Endothelial cell of umbilical vein (primary cell): ENCODE data around the gene GSTA1. TPM values are rescaled to one million over a fixed set of nuclear protein-coding genes. Genes with fewer than 3 reads are reported as not detected.

ENCODE experiments used
- BruUV-seq: library from RNA; stranded (reverse); fragments of 400-500 nt; replicated peaks from 2 replicates; lab custom pipeline; 2021; lab: Mats Ljungman, UMichigan
- CTCF ChIA-PET: fragments of 300-600, 350-600 bp; sonication (Branson Sonifier 250); formaldehyde crosslinking; loops from one replicate; lab custom pipeline; 2021; ENCODE audit warnings: antibody characterized with exemption, inconsistent platforms; lab: Charles Lee
- POLR2A ChIA-PET: fragments of 300-600, 350-600 bp; sonication (Branson Sonifier 250); formaldehyde crosslinking; loops from one replicate; lab custom pipeline; 2021; ENCODE audit warnings: antibody characterized with exemption, inconsistent platforms; lab: Charles Lee
- DNase-seq: peaks from one replicate; pipeline ENCODE4 v3.0.0-alpha.2; 2011; ENCODE audit warnings: low read depth, low spot score
- FAIRE-seq: peaks from 2 replicates; lab custom pipeline; 2011; peaks lifted over from hg19 to GRCh38; lab: Jason Lieb, UNC
- H2AFZ ChIP-seq: 2 replicates; pipeline ENCODE4 v1.6.0; 2012; ENCODE audit warnings: low read depth, low read length, control low read depth, inconsistent platforms
- H3K27ac ChIP-seq: 2 replicates; pipeline ENCODE4 v1.5.1; 2011; ENCODE audit warnings: low read depth, mild to moderate bottlenecking, control low read depth, low read length, moderate library complexity; ENCODE audit not compliant: insufficient read depth
- H3K27me3 ChIP-seq, 2 experiments: 2 replicates each; pipeline versions ENCODE4 v1.6.0 to v1.6.1; 2011; ENCODE audit warnings: low read length in 2 of 2, mixed read lengths in 1 of 2; ENCODE audit not compliant: control insufficient read depth in 2 of 2, insufficient read depth in 2 of 2
- H3K36me3 ChIP-seq, 2 experiments: 2 replicates in 1 of 2; 3 replicates in 1 of 2; pipeline ENCODE4 v1.5.1; 2011; ENCODE audit warnings: low read length in 2 of 2, mild to moderate bottlenecking in 1 of 2, moderate library complexity in 1 of 2; ENCODE audit not compliant: control insufficient read depth in 2 of 2, insufficient read depth in 2 of 2; ENCODE audit errors: extremely low read depth in 1 of 2
- H3K4me1 ChIP-seq: 3 replicates; pipeline ENCODE4 v1.5.1; 2011; ENCODE audit warnings: mild to moderate bottlenecking, low read length; ENCODE audit not compliant: control insufficient read depth, insufficient read depth; ENCODE audit errors: extremely low read depth
- H3K4me2 ChIP-seq: 2 replicates; pipeline ENCODE4 v1.6.1; 2011; ENCODE audit warnings: low read length, control low read depth, mixed read lengths; ENCODE audit not compliant: insufficient read depth
- H3K4me3 ChIP-seq, 3 experiments: fragments of 200-600 bp in 1 of 3; sonication (generic), shearing (Covaris generic) in 1 of 3; replicated peaks in 1 of 3; 2 replicates each; pipeline ENCODE4 v1.5.1; 2011 to 2016; ENCODE audit warnings: control low read depth in 3 of 3, low read length in 3 of 3, mild to moderate bottlenecking in 2 of 3, inconsistent platforms in 1 of 3, low read depth in 1 of 3, moderate library complexity in 1 of 3; ENCODE audit not compliant: insufficient read depth in 1 of 3
- H3K79me2 ChIP-seq: 2 replicates; pipeline ENCODE4 v1.6.0; 2012; ENCODE audit warnings: low read length, inconsistent platforms; ENCODE audit not compliant: control insufficient read depth, insufficient read depth
- H3K9ac ChIP-seq: replicated peaks from 2 replicates; pipeline ENCODE3; 2011; ENCODE audit warnings: low read length, control low read depth; ENCODE audit not compliant: insufficient read depth; ENCODE audit errors: extremely low read depth
- H3K9me1 ChIP-seq: replicated peaks from 3 replicates; pipeline ENCODE4 v1.6.0; 2011; ENCODE audit warnings: mild to moderate bottlenecking, low read length; ENCODE audit not compliant: control insufficient read depth, insufficient read depth; ENCODE audit errors: extremely low read depth
- H3K9me3 ChIP-seq: replicated peaks from 2 replicates; pipeline ENCODE4 v1.5.1; 2012; ENCODE audit warnings: low read length, inconsistent platforms; ENCODE audit not compliant: control insufficient read depth, insufficient read depth
- H4K20me1 ChIP-seq: replicated peaks from 2 replicates; pipeline ENCODE3; 2011; ENCODE audit warnings: mild to moderate bottlenecking, low read length; ENCODE audit not compliant: control insufficient read depth, insufficient read depth; ENCODE audit errors: extremely low read depth
- CTCF ChIP-seq, 2 donors: IDR thresholded peaks; 1 replicate in 1 of 2; 2 replicates in 1 of 2; pipeline ENCODE4 v1.5.1; 2011; ENCODE audit warnings: low read length in 2 of 2, mild to moderate bottlenecking in 2 of 2, moderate library complexity in 2 of 2, control low read depth in 1 of 2, inconsistent platforms in 1 of 2, low read depth in 1 of 2; ENCODE audit not compliant: insufficient read depth in 1 of 2; ENCODE audit errors: extremely low read depth in 1 of 2
- EZH2 ChIP-seq: IDR thresholded peaks from 2 replicates; pipeline ENCODE4 v1.6.1; 2012; ENCODE audit warnings: borderline replicate concordance, low read depth, mild to moderate bottlenecking, moderate library complexity, low read length, inconsistent platforms; ENCODE audit not compliant: severe bottlenecking
- FOS ChIP-seq: IDR thresholded peaks from 2 replicates; pipeline ENCODE4 v1.6.1; 2011; ENCODE audit warnings: mild to moderate bottlenecking, low read length, moderate library complexity, borderline replicate concordance; ENCODE audit not compliant: insufficient read depth
- GATA2 ChIP-seq: IDR thresholded peaks from 2 replicates; pipeline ENCODE4 v1.7.0; 2011; ENCODE audit warnings: low read depth, mild to moderate bottlenecking, moderate library complexity, mixed read lengths, low read length; ENCODE audit not compliant: insufficient read length, insufficient read depth
- JUN ChIP-seq: IDR thresholded peaks from 2 replicates; pipeline ENCODE4 v1.6.1; 2011; ENCODE audit warnings: borderline replicate concordance, low read depth; ENCODE audit not compliant: insufficient read length, insufficient read depth
- MYC ChIP-seq: IDR thresholded peaks from one replicate; pipeline ENCODE4 v1.6.1; 2011; ENCODE audit warnings: mild to moderate bottlenecking, low read depth, low read length
- POLR2A ChIP-seq: IDR thresholded peaks from 2 replicates; pipeline ENCODE4 v1.6.1; 2012; ENCODE audit warnings: low read depth, mild to moderate bottlenecking, control low read depth, low read length
- POLR2AphosphoS5 ChIP-seq: IDR thresholded peaks from 2 replicates; pipeline ENCODE4 v1.6.1; 2012; ENCODE audit warnings: low read depth, mild to moderate bottlenecking, control low read depth, low read length, moderate library complexity; ENCODE audit not compliant: insufficient read depth
- dilution Hi-C: fragments of 300-500 bp; cut with MboI; formaldehyde crosslinking; loops from one replicate; pipeline ENCODE4 v1.15.0; 2019; ENCODE audit warnings: low sequenced_read_pairs; ENCODE audit not compliant: extremely low pct_ligation_motif_present
- intact Hi-C: fragments of 100-400 bp; cut with micrococcal nuclease; formaldehyde crosslinking; loops from one replicate; pipeline ENCODE4 v1.10.0; 2022
- polyA plus RNA-seq, 4 experiments: library from polyadenylated mRNA; depleted of rRNA in 3 of 4; stranded (reverse) in 3 of 4; unstranded in 1 of 4; fragments of >200 nt; gene quantifications; 2 replicates each; pipeline versions ENCODE4 v1.2.1 to v1.2.3, GENCODE V29; 2011 to 2012; ENCODE audit warnings: missing spikeins in 1 of 4
- total RNA-seq: library from RNA; stranded (reverse); gene quantifications from 2 replicates; pipeline ENCODE4 v1.2.3, GENCODE V29; 2021
- TF ChIP-seq, protein P1 (sequence below): IDR thresholded peaks from 2 replicates; pipeline ENCODE4 v1.6.1; 2011; ENCODE audit not compliant: insufficient read depth, insufficient read length

GSTA1 gene
- total and polyA plus RNA-seq, 2 donors (not counting 3 experiments of a cell fraction or from before 2014, with no cell fraction given), result not detected

DNA sequence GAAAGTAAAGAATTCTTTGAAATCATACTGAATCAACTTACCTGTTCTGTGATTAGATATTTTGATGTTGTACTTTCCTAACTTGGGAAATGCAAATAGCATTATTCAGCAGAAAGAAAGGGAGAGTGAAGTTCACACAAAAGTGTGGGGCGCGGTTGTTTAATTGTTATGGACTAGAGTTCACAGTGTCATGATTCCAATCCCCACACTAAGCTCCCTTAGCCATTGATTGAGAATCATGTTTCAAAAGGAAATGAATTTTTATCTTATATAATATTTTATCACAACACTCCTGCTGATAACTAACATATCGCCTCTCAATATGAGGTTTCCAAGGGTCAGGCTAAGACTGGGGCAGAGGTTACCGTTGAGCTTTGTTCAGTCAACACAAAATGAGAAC, 40.0 kb upstream of the GSTA1 start:
- no peak for FAIRE-seq
- H3K79me2 ChIP-seq, result no peaks in the 10 kb centered on the region
- CTCF ChIA-PET, result no interaction called here
- TF ChIP-seq EZH2, result no peak
- no peak for TF ChIP-seq POLR2AphosphoS5
- TF ChIP-seq MYC, result no peak
- TF ChIP-seq POLR2A, result no peak
- no peak for TF ChIP-seq JUN
- TF ChIP-seq CTCF (IDR thresholded peaks at IDR 0.05; ENCODE audit: extremely low read depth in 1 of 2, insufficient read depth in 1 of 2, low read depth in 1 of 2, low read length in 2 of 2), result no peak
- no peak for TF ChIP-seq GATA2
- TF ChIP-seq, protein P1, sequence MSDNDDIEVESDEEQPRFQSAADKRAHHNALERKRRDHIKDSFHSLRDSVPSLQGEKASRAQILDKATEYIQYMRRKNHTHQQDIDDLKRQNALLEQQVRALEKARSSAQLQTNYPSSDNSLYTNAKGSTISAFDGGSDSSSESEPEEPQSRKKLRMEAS, result no peak
- TF ChIP-seq FOS, result no peak
- H3K4me3 ChIP-seq, result no peak overlapping the region
- BruUV-seq, result no TSS peak
- no peak for DNase-seq
- H3K9ac ChIP-seq, result no peak overlapping the region
- dilution Hi-C loops (no loop called here), intact Hi-C loops (no loop called here)
- H3K36me3 ChIP-seq, result no peaks in the 10 kb centered on the region
- H3K4me2 ChIP-seq, result no peak overlapping the region
- H3K9me3 ChIP-seq, result no peaks in the 10 kb centered on the region
- no peaks in the 10 kb centered on the region for H4K20me1 ChIP-seq
- no peaks in the 10 kb centered on the region for H3K9me1 ChIP-seq
- H3K27me3 ChIP-seq, result peaks cover 0 to 3% of the 10 kb centered on the region in 2 experiments
- H2AFZ ChIP-seq, result no peak overlapping the region
- POLR2A ChIA-PET, result no interaction called here
- H3K4me1 ChIP-seq, result no peaks in the 10 kb centered on the region
- H3K27ac ChIP-seq, result no peak overlapping the region
